ENCODE data around the gene KNOP1.

The KNOP1 gene, protein sequence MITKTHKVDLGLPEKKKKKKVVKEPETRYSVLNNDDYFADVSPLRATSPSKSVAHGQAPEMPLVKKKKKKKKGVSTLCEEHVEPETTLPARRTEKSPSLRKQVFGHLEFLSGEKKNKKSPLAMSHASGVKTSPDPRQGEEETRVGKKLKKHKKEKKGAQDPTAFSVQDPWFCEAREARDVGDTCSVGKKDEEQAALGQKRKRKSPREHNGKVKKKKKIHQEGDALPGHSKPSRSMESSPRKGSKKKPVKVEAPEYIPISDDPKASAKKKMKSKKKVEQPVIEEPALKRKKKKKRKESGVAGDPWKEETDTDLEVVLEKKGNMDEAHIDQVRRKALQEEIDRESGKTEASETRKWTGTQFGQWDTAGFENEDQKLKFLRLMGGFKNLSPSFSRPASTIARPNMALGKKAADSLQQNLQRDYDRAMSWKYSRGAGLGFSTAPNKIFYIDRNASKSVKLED

DNA sequence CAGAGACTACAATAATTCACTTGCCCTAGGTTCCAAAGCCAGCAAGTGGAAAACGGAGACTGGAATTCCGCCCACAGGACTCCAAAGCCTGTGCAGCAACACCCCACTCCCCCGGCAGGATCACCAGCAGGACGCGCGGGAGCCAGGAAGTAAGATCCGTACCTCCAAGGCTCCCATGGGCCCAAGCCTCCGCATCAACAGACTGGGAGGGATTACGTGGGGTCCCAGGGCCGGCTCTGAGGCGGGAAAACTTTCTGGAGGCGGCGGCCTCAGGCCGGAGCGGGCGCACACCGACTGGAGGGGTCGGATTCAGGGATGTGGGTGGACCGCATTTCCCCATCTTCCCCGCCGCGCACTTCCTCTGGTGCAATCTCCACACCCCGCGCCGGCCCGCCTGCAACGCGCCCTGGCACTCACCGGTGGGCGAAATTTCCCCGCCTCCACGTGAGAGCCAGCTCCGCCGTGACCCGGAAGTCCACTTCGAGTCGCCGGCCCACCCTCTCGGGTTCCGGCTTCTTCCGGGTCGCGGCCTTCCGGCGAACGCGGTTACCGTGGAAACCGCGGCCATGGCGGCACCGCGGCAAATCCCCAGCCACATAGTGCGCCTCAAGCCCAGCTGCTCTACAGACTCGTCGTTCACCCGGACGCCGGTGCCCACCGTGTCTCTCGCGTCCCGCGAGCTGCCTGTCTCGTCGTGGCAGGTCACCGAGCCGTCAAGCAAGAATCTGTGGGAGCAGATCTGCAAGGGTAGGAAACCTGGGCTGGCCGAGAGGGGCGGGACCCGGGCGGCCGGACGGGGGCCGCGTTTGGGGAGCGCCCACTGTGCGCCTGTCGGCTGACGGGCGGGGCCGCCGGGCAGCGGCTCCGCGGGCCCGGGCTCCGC lies at the start of gene KNOP1, which contains the start of gene IQCK:
Gene KNOP1, minus strand, starts transcription at position 487 of the 883 bp plus-strand sequence. CDS start 3,192 bp downstream, outside the sequence.
Gene IQCK, plus strand, starts transcription at position 531 of the 883 bp plus-strand sequence. Its CDS starts 36 bp downstream, at position 567.
- peak; percentile 96 for DNase-seq (ENCODE audit: low spot score)

DNA sequence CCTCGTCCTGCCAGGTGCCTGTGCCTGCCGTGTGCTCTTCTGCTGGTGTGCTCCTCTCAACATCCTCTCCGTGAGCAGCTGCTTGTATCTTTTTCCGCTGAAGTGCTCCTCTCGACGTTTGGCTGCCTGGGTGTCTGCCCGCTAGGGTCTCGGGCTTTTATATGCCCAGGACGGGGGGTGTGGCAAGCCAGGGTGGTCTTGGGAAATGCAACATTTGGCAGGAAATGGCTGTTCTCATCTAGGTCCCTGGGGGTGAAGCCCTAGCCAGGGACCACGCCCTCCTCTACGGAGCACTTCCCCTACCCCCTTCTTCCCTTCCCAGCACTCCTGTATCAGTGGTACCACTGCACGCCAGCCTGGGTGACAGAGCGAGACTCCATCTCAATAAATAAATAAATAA lies 49.5 kb upstream of the KNOP1 start:
- no peak for DNase-seq (ENCODE audit: low spot score)

DNA sequence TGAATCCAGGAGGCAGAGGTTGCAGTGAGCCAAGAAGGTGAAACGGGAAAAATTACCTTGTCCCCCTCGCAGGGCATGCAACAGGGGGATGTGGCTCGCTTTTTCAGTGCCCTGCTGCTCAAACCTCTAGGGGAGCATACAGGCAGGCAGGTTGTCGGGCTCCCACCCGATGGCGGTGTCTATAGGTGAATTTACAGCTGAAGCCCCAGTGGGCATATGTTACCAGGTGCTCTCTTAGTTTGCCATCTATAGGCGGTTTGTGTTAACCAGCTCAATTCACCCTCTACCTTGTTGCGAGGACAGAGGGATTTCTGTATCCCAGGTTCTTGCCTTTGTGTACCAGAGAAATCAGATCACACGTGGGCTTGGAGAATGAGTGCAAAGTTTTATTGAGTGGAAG lies 49.0 kb upstream of the KNOP1 start:
- DNase-seq (ENCODE audit: low spot score) = no peak

DNA sequence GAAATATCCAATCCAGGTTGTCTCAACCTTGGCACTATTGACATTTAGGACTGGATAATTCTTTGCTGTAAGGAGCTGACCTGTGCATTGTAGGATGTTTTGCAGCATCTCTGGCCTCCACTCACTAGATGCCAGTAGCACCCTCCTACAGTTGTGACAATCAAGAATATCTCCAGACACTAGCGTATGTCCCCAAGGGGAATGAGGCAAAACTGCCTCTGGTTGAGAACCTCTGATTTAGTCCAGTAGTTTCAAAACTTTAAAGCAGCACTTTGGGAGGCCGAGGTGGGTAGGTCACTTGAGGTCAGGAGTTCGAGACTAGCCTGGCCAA lies 48.5 kb upstream of the KNOP1 start:
- DNase-seq (ENCODE audit: low spot score) = no peak

DNA sequence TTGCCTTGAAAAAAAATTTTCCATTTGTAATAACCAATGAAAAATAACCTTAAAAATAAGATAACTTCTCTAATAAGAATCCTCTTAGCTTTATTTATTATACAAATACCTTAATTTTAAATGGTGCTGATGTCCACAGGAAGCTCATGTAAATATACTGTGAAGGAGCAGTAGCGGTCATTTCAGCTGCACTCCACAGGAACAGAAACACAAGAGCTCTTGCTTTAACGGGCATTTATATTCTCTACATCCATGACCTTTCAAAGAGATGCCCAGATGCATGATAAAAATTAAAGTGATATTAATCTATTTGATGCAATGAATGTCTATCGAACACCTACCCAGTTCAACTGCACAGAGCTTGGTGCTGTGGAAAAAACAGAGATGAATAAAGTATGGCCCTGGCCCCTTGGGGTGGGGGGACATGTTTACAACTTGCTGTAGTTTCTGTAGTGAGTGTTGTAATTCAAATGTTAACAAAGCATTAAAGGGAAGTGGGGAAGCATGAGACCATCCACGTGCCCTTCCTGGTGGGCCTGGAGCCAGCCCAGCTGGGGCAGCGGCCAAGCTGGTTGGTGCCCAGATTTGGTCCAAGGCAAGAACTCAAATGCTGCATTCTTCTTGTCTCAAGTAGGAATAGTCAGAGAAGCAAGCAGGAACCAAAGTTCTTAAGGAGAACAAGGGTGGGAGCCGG lies 48.0 kb upstream of the KNOP1 start:
- DNase-seq (ENCODE audit: low spot score) = no peak

DNA sequence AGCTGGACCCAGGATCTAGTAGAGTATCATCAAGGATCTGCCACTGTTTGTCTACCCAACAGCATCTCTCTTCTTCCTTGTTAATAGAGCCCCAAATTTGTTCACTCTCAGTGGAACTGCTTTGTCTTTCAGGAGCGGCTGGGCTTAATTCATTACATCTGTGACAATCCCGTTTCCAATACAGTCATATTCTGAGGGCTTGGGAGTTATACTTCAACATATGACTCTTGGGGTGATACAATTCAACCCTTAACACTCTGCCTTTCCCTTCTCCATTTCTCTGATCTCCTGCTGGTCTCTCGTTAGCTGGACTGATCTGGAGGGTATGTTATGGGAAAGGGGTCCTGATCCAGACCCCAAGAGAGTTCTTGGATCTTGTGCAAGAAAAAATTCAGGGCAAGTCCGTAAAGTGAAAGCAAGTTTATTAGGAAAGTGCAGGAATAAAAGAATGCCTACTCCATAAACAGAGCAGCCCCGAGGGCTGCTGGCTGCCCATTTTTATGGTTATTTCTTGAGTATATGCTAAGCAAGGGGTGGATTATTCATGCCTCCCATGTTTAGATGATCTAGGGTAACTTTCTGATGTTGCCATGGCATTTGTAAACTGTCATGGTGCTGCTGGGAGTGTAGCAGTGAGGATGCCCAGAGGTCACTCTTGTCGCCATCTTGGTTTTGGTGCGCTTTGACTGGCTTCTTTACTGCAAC lies 42.5 kb upstream of the KNOP1 start:
- no peak for DNase-seq (ENCODE audit: low spot score)

DNA sequence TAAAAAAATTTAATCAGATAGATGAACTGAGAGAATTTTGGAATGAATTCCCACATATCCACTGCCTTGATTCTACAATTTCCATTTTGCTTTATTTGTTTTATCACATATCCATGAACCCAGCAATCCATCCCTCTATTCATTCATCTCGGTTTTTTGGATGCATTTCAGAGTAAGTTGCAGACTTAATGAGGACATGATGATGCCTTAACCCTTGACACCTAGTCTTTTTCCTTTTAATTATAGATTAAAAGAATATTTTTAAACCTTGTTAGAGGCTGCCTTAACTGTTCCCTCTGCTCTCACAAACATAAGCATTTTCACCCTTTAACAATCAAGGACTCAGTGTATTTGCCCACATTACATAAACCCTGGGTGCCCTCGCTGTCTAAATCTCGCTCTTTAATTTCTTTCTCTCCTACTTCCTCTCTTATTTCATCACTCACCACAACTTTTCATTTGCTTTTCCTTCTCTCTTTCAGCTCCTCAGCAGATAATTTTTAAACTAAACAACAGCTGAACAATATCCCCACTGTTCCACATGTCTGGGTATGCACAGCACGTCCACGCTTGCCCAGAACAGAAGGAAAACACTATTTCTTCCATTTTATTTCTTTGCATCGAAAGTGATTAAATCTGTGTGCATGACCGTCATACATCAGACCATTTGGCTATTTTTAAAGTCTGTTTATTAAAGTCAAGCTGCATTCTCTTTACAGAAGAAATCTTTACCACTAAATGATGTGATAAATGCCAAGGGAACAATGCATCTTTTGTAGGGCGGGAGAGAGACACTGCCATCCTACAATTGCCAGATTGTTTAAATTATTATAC lies 40.0 kb upstream of the KNOP1 start:
- no peak for DNase-seq (ENCODE audit: low spot score)

DNA sequence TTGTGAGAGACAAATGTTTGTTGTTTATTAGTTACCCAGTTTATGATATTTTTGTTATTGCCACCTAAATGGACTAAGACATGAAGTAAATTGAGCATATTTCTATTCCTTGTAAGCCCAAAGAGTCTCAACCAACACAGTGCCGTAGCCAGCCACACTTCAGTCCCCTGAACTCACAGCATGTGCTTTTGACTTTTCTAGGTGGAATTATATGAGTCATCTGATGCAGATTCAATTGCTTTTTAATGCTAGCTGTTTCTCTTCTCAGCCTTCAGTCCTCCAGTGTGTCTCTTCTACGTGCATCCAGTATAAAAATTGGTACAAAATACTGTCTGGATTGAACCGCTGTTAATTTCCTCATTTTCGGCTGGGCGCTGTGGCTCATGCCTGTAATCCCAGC lies 39.0 kb upstream of the KNOP1 start:
- DNase-seq (ENCODE audit: low spot score) = no peak

DNA sequence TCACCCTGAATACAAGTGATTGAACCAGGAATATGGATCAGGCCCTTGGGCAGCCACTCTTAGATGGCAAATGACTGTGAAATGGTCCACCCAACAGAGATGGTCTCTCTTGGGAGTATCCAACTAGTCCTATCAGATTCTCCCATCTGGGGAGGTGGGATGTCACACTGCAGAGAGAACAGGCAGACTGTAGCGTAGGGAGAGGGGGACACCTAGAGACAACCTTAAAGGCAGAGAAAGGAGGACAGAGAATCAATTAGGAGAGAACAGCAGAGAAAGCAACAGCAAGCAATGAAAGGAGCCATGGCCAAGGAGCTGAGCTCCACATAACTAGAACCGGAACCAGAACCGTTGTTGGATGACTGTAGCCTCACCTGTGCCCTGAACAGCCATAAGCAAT lies 37.2 kb upstream of the KNOP1 start:
- DNase-seq (ENCODE audit: low spot score) = no peak

DNA sequence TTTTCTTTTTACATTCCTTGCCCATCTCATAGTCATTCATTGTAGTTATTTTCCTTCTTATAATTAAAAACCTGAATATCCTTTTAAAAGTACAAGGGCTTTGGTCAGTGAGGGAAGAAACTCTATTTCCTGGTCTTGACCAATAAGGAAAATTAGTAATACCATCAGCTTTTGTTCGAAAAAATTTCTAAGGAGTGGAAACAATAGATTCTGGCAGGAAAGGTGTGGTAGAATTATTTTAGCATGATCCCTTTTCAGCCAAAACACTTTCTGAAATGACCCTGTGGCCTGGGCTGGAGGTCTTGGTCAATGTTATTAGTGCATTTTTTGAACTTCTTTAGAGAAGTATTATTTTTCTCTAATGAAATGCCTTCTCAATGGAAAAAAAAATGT lies 36.6 kb upstream of the KNOP1 start:
- no peak for DNase-seq (ENCODE audit: low spot score)

DNA sequence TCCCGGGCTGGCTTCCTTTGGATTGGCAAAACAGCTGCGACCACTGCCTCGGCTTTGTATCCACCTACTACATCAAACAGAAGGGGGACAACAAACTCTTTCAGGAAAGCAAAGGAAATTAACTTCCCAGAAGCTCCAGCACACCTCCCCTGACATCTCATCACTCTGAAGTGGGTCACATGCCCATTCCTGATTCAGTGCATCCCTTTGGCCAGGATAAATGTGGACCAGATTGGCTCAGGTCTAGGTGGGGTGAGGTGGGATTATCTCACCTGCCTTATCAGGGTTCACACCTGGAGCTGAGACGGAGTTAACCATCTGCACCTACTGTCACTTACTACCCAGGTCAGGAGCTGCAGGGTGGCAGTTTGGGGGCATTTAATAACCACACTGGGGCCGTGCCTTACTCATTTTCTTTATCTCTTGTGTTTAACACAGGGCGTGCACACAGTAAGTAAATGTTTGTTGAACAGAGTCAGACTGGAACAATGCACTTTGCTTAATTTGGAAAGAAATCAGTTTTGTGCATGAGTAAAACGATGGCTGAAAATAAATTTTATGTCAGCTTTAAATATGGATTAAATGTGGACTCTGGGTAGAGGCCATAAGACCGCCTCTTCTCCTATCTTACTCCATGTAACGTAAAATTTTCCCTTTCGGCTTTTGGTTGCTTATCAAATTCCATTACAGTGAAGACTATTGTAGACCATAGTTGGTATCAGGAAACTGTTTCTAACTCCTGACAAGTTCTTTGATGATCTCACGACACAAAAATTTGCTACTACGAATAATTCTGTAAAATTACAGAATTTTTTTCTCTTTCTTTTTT lies 36.0 kb upstream of the KNOP1 start:
- no peak for DNase-seq (ENCODE audit: low spot score)

DNA sequence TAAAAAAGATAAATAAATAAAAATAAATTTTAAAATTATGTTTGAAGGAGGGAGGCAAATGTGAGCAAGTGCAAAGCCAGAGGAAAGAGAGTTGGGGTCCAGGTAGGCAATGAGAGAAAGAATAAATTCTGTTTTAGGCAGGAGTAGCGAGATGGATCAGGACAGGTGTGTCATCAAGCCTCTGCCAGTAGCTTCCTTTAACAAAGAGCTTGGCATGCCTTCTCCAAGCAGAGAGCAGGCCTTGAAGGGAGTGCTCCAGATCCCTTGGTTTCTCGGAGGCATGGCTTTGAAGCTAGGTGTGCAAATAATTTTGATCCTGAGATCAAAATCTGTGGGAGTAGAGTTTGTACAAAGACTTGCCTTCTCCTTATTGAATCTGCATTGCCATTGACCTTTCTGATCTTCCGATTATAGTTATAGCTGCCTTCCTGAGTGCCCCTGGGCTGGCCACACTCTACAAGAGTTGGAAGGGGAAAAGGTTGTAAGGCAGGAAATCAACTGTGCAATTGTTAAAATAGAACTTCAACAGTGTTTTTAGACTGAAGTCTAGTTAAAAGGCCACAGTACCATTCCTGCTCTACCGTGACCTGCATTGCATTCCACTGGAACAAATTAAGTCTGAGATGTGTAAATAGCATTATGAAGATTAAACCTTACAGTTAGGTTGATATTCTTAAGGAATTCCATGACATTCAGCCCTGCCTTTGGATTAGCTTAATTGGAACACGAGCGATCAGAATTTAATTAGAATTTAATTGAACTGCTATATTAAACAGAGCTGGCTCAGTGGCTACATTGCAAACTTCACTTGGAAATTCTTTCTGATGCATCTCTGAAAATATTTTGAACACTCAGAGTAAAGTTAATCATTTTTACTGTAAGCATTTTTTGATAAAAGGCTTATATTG lies 33.7 kb upstream of the KNOP1 start:
- DNase-seq (ENCODE audit: low spot score) = no peak

DNA sequence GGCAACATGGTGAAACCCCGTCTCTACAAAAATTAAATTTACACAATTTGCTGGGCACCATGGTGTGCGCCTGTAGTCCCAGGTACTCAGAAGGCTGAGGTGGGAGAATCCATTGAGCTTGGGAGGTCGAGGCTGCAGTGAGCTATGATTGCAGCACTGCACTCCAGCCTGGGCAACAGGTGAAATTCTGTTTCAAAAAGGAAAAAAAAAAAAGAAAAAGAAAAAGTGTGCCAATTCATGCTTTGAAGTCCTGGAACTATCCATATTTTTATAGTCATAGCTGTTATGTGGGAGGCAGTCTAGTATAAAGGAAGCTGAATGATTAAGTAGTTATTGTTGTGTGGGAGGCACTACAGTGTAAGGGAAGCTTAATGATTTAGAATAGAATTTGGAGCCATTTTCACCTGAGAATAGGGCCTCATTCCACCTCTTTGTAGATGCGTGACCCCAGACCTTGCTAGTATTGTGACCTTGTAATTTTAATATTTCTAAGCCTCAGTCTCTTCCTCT lies 31.6 kb upstream of the KNOP1 start:
- no peak for DNase-seq (ENCODE audit: low spot score)

DNA sequence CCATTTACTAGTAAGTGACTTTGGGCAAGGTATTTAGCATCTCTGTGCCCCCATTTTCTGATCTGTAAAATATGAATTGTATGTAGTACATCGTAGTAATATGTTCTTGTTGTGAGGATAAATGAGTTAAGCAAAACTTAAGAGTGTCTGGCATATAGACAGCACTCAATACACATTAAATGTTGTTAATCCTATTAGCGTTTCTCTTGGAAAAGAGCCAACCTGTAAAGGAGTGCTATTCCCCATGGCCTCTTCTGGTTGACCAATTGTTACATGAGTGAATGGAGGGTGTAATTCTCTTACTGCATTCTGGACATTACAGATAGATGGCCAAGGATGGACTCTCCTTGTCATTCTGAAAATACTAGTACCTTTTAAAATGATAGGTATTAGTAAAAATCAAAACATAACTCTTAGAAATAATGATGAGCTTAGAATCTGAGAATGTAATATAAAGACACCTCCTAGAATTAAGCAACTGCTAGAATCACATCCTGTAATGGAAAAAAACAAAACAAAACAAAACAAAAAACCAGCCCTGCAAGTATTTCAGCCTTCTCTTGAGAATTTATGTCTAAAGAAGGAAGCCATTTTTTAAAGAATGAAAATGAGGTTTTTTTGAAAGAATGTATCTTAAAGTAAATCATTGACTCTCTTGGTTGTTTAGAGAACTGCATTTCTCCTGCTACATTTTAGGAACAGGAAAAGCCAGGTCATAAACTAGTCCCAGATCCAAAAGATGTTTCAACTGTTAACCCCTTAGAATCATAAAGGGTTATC lies 30.6 kb upstream of the KNOP1 start:
- DNase-seq (ENCODE audit: low spot score) = no peak

DNA sequence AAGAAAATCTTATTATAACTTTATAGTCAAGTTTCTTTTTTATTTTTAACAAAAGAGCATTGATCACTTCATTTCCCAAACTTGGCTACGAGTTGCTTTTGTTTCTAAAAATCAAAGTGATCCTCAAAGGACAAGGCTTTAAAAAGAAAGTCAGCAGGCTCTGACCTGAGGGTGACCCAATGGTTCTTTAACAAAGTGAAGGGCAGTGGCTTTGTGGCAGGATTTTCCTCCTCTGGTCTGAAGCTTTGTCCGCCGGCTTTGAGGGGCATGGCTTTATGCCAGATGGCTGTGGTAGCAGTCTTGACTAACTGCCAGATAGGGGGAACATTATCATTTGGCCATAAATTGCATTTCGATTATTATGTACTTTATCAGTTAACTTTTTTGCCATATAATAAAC lies 28.5 kb upstream of the KNOP1 start:
- no peak for DNase-seq (ENCODE audit: low spot score)

DNA sequence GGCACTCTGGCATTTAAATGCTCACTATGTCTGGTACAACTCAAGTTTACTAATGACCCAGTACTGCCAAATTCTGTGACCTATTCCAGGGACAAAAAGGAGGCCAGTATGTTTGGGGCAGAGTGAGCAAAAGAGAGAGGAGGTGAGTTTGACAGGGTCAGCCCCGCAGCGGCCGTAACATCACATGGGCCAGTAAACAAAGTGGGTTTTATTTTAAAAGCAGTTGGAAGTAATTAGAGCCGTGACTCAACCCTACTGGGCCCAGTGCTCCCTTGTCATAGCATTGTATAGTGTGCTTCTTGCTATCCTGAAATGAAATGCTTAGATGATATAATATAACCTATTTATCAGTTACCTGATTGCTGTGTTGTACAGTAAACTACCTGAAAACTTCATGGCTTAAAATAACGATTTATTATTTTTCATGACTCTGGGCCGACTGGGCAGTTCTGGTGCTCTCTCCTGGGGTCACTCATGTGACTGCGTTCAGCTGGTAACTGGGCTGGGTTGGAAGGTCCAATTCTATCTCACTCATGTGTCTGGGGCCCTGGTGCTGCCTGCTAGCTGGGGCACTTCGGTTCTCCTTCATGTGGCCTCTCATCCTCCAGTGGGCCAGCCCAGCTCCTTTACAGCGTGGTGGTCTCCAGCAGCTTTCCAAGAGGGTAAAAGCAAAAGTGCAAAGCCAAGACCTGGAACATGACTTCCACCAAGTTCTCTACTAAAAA lies 27.4 kb upstream of the KNOP1 start:
- DNase-seq (ENCODE audit: low spot score) = peak; percentile 62

DNA sequence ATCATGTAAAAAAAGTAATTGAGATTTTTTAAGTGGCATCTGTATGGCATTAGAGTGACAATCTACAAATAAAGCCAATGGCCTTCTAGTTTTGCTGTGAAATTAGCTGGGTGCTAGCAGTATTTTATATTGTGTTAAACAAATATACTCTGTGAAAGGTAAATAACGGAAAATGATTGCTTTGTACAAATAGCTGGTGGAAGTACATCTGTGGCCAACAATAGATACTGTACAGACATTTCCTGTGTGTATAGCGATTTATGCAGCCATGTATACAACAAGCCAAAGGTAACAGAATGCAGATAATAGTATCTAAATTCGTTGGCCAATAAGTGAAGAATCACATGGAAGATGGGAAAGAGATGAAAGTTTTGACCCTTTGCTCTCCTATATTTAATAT lies 26.6 kb upstream of the KNOP1 start:
- DNase-seq (ENCODE audit: low spot score) = no peak
